Natural killer cell treated with Interleukin-12 subunit alpha and Interleukin-12 subunit beta and Interleukin-15 and Interleukin-18, amount 100 ng/mL, for 72 hours (primary cell): ENCODE measurements around the gene NUDT3. TPM values are rescaled to one million over a fixed set of nuclear protein-coding genes. Genes with fewer than 3 reads are reported as not detected.
"Not testable (repeated sequence)": the region's sequence is repeated elsewhere in the genome, so short reads cannot be mapped to it uniquely, and the experiment has no call there.

Experiments
- ATAC-seq, 2 donors: fragments of 150-1000 bp; cut with Tn5 transposase in 1 of 2; sonication (Bioruptor Pico), chemical (Tn5 transposase) in 1 of 2; 2 replicates each; pipeline ENCODE4 v1.10.0; 2021
- DNase-seq: peaks from one replicate; pipeline ENCODE4 v3.0.0; 2022; ENCODE audit warnings: low spot score
- H3K27ac Mint-ChIP-seq, 2 donors: 1 replicate in 1 of 2; 2 replicates in 1 of 2; pipeline ENCODE4 v1.8.0; 2022; ENCODE audit warnings: mixed read lengths in 2 of 2, mild to moderate bottlenecking in 1 of 2, moderate library complexity in 1 of 2
- H3K27me3 Mint-ChIP-seq, 2 donors: 1 replicate in 1 of 2; 2 replicates in 1 of 2; pipeline ENCODE4 v1.8.0; 2022; ENCODE audit warnings: mixed read lengths in 2 of 2
- H3K36me3 Mint-ChIP-seq: one replicate; pipeline ENCODE4 v1.8.0; 2022; ENCODE audit warnings: mixed read lengths
- H3K4me1 Mint-ChIP-seq, 2 donors: 1 replicate in 1 of 2; 2 replicates in 1 of 2; pipeline ENCODE4 v1.8.0; 2022; ENCODE audit warnings: low read depth in 2 of 2, mixed read lengths in 2 of 2, mild to moderate bottlenecking in 1 of 2
- H3K4me3 Mint-ChIP-seq: one replicate; pipeline ENCODE4 v1.8.0; 2022; ENCODE audit warnings: mixed read lengths
- H3K9me3 Mint-ChIP-seq: 2 replicates; pipeline ENCODE4 v1.8.0; 2022; ENCODE audit warnings: mixed read lengths
- total RNA-seq, 2 donors: library from RNA; stranded (reverse); gene quantifications; one replicate each; pipeline ENCODE4 v1.2.3, GENCODE V29; 2022

NUDT3 gene
- total RNA-seq, 2 donors from 2014 or later: 9.2 to 15.4 TPM

- no peaks in the 10 kb centered on the region for H3K36me3 Mint-ChIP-seq
- H3K9me3 Mint-ChIP-seq: no peaks in the 10 kb centered on the region
- H3K27ac Mint-ChIP-seq: no peak overlapping the region
- no peak overlapping the region for H3K4me3 Mint-ChIP-seq
- no peak for ATAC-seq
- H3K4me1 Mint-ChIP-seq: peaks cover 12 to 13% of the 10 kb centered on the region in 2 donors
- no peak for DNase-seq
- no peaks in the 10 kb centered on the region for H3K27me3 Mint-ChIP-seq
Observed at GRCh38 chr6:34386316-34387137, 5.9 kb downstream of the NUDT3 start.

GRCh38 chr6:34385793-34386195 is 6.7 kb downstream of the NUDT3 start:
- H3K4me3 Mint-ChIP-seq: no peak overlapping the region
- H3K27ac Mint-ChIP-seq: no peak overlapping the region
- H3K4me1 Mint-ChIP-seq: peaks cover 13 to 16% of the 10 kb centered on the region in 2 donors
- no peaks in the 10 kb centered on the region for H3K9me3 Mint-ChIP-seq
- no peak for ATAC-seq
- no peak for DNase-seq
- no peaks in the 10 kb centered on the region for H3K27me3 Mint-ChIP-seq
- H3K36me3 Mint-ChIP-seq: no peaks in the 10 kb centered on the region

- no peaks in the 10 kb centered on the region for H3K36me3 Mint-ChIP-seq
- no peak overlapping the region for H3K27ac Mint-ChIP-seq
Observed at GRCh38 chr6:34384321-34385153, 7.9 kb downstream of the NUDT3 start.

GRCh38 chr6:34383656-34384320 is 8.7 kb downstream of the NUDT3 start:
- Mint-ChIP-seq H3K27ac (no peak overlapping the region), H3K4me1 (peaks cover 11 to 13% of the 10 kb centered on the region in 2 donors), H3K4me3 (no peak overlapping the region), H3K36me3 (no peaks in the 10 kb centered on the region), H3K27me3 (no peaks in the 10 kb centered on the region), H3K9me3 (no peaks in the 10 kb centered on the region)
- no peak for ATAC-seq
- no peak for DNase-seq

More at GRCh38 chr6:34384321-34385153, 7.9 kb downstream of the NUDT3 start:
- ATAC-seq (no peak), DNase-seq (no peak)
- H3K9me3 Mint-ChIP-seq: no peaks in the 10 kb centered on the region
- no peak overlapping the region for H3K4me3 Mint-ChIP-seq
- peaks cover 15 to 16% of the 10 kb centered on the region in 2 donors for H3K4me1 Mint-ChIP-seq
- H3K27me3 Mint-ChIP-seq: no peaks in the 10 kb centered on the region

- ATAC-seq (no peak), DNase-seq (no peak)
- no peaks in the 10 kb centered on the region for H3K36me3 Mint-ChIP-seq
- H3K9me3 Mint-ChIP-seq: no peaks in the 10 kb centered on the region
- H3K27ac Mint-ChIP-seq: no peak overlapping the region
- H3K4me1 Mint-ChIP-seq: peaks cover 11 to 15% of the 10 kb centered on the region in 2 donors
- H3K4me3 Mint-ChIP-seq: no peak overlapping the region
- H3K27me3 Mint-ChIP-seq: no peaks in the 10 kb centered on the region
Observed at GRCh38 chr6:34383161-34383631, 9.3 kb downstream of the NUDT3 start.

GRCh38 chr6:34381081-34381480 is 11.4 kb downstream of the NUDT3 start:
- no peak for DNase-seq
- no peak overlapping the region for H3K4me3 Mint-ChIP-seq
- H3K9me3 Mint-ChIP-seq: no peaks in the 10 kb centered on the region
- ATAC-seq: no peak
- H3K27me3 Mint-ChIP-seq: no peaks in the 10 kb centered on the region
- no peaks in the 10 kb centered on the region for H3K36me3 Mint-ChIP-seq
- H3K4me1 Mint-ChIP-seq: peaks cover 11% of the 10 kb centered on the region in 2 donors
- H3K27ac Mint-ChIP-seq: no peak overlapping the region

GRCh38 chr6:34378470-34378869 is 14.0 kb downstream of the NUDT3 start:
- Mint-ChIP-seq H3K9me3 (no peaks in the 10 kb centered on the region), H3K4me3 (no peak overlapping the region), H3K4me1 (peaks cover 8% of the 10 kb centered on the region in 2 donors), H3K36me3 (no peaks in the 10 kb centered on the region), H3K27ac (no peak overlapping the region), H3K27me3 (no peaks in the 10 kb centered on the region)
- no peak for ATAC-seq
- DNase-seq: no peak

- Mint-ChIP-seq H3K4me1 (peaks cover 5% of the 10 kb centered on the region in 2 donors), H3K9me3 (no peaks in the 10 kb centered on the region), H3K4me3 (no peak overlapping the region), H3K36me3 (no peaks in the 10 kb centered on the region), H3K27me3 (no peaks in the 10 kb centered on the region), H3K27ac (no peak overlapping the region)
- DNase-seq (no peak), ATAC-seq (no peak)
Observed at GRCh38 chr6:34377984-34378383, 14.5 kb downstream of the NUDT3 start.

- ATAC-seq, H3K4me1 Mint-ChIP-seq, DNase-seq, H3K36me3 Mint-ChIP-seq, H3K4me3 Mint-ChIP-seq, H3K27me3 Mint-ChIP-seq, H3K27ac Mint-ChIP-seq, H3K9me3 Mint-ChIP-seq: not testable (repeated sequence)
Observed at GRCh38 chr6:34377571-34377970, 14.9 kb downstream of the NUDT3 start.

GRCh38 chr6:34375833-34376232 is 16.6 kb downstream of the NUDT3 start:
- Mint-ChIP-seq H3K27ac (no peak overlapping the region), H3K9me3 (no peaks in the 10 kb centered on the region), H3K4me1 (peaks cover 0 to 5% of the 10 kb centered on the region in 2 donors), H3K27me3 (no peaks in the 10 kb centered on the region), H3K36me3 (no peaks in the 10 kb centered on the region), H3K4me3 (no peak overlapping the region)
- DNase-seq (no peak), ATAC-seq (no peak)

- Mint-ChIP-seq H3K36me3 (no peaks in the 10 kb centered on the region), H3K9me3 (no peaks in the 10 kb centered on the region), H3K27me3 (no peaks in the 10 kb centered on the region), H3K4me1 (peaks cover 0 to 6% of the 10 kb centered on the region in 2 donors), H3K4me3 (no peak overlapping the region), H3K27ac (no peak overlapping the region)
- DNase-seq (no peak), ATAC-seq (no peak)
Observed at GRCh38 chr6:34374508-34374907, 18.0 kb downstream of the NUDT3 start.

- Mint-ChIP-seq H3K4me1 (peaks cover 0 to 6% of the 10 kb centered on the region in 2 donors), H3K27me3 (no peaks in the 10 kb centered on the region), H3K4me3 (no peak overlapping the region), H3K36me3 (no peaks in the 10 kb centered on the region), H3K9me3 (no peaks in the 10 kb centered on the region), H3K27ac (no peak overlapping the region)
- DNase-seq: no peak
- no peak for ATAC-seq
Observed at GRCh38 chr6:34374069-34374468, 18.4 kb downstream of the NUDT3 start.

GRCh38 chr6:34373511-34373910 is 19.0 kb downstream of the NUDT3 start:
- no peak for ATAC-seq
- H3K27ac Mint-ChIP-seq: no peak overlapping the region
- H3K4me1 Mint-ChIP-seq: peaks cover 0 to 3% of the 10 kb centered on the region in 2 donors
- no peak overlapping the region for H3K4me3 Mint-ChIP-seq
- no peaks in the 10 kb centered on the region for H3K27me3 Mint-ChIP-seq
- no peak for DNase-seq
- no peaks in the 10 kb centered on the region for H3K36me3 Mint-ChIP-seq
- no peaks in the 10 kb centered on the region for H3K9me3 Mint-ChIP-seq
